Neural progenitor cell (in vitro differentiated cells): Measurements from ENCODE around the gene ARHGEF6.

Experiments used
- EZH2 ChIP-seq: fragments of 200-600 bp; sonication (generic); IDR thresholded peaks from 2 replicates; pipeline ENCODE4 v1.6.1; 2017; ENCODE audit warnings: antibody characterized with exemption, mild to moderate bottlenecking, moderate library complexity
- EZH2phosphoT487 ChIP-seq: fragments of 200-600 bp; sonication (generic); IDR thresholded peaks from 2 replicates; pipeline ENCODE4 v1.6.1; 2017; ENCODE audit warnings: antibody characterized with exemption
- TF ChIP-seq, protein P1 (sequence below): fragments of 200-600 bp; sonication (generic); IDR thresholded peaks from 2 replicates; pipeline ENCODE4 v1.5.1; 2017; ENCODE audit warnings: antibody characterized with exemption, mild to moderate bottlenecking

- TF ChIP-seq, protein P1, sequence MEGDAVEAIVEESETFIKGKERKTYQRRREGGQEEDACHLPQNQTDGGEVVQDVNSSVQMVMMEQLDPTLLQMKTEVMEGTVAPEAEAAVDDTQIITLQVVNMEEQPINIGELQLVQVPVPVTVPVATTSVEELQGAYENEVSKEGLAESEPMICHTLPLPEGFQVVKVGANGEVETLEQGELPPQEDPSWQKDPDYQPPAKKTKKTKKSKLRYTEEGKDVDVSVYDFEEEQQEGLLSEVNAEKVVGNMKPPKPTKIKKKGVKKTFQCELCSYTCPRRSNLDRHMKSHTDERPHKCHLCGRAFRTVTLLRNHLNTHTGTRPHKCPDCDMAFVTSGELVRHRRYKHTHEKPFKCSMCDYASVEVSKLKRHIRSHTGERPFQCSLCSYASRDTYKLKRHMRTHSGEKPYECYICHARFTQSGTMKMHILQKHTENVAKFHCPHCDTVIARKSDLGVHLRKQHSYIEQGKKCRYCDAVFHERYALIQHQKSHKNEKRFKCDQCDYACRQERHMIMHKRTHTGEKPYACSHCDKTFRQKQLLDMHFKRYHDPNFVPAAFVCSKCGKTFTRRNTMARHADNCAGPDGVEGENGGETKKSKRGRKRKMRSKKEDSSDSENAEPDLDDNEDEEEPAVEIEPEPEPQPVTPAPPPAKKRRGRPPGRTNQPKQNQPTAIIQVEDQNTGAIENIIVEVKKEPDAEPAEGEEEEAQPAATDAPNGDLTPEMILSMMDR = no peak
- TF ChIP-seq EZH2phosphoT487 (no peak), EZH2 (no peak)
These were observed 48.9 kb downstream of the ARHGEF6 start for GRCh38 chrX:136731798-136732197.
